ENCODE measurements around the gene SCFD2.

SCFD2 gene

GRCh38 chr4:53098681-53099121 is 267.2 kb downstream of the SCFD2 start:
- TF ChIP-seq CTCF (IDR thresholded peaks at IDR 0.05), result no peak
- Mint-ChIP-seq H3K4me1 (no peaks in the 10 kb centered on the region), H3K9me3 (peaks cover 21% of the 10 kb centered on the region), H3K27me3 (ENCODE audit: low read depth, poor library complexity) (no peaks in the 10 kb centered on the region), H3K4me3 (no peak overlapping the region), H3K27ac (no peak overlapping the region), H3K36me3 (ENCODE audit: low read depth) (peaks cover 11% of the 10 kb centered on the region)
- DNase-seq, result no peak

- peaks cover 16% of the 10 kb centered on the region for H3K9me3 Mint-ChIP-seq
These were observed 271.8 kb downstream of the SCFD2 start for GRCh38 chr4:53094040-53094439.

GRCh38 chr4:53089936-53090729 is 275.7 kb downstream of the SCFD2 start:
- Mint-ChIP-seq H3K4me3 (no peak overlapping the region), H3K27me3 (ENCODE audit: low read depth, poor library complexity) (no peaks in the 10 kb centered on the region), H3K9me3 (peaks cover 18% of the 10 kb centered on the region), H3K36me3 (ENCODE audit: low read depth) (peaks cover 6% of the 10 kb centered on the region), H3K27ac (no peak overlapping the region), H3K4me1 (no peaks in the 10 kb centered on the region)
- DNase-seq, result no peak
- TF ChIP-seq CTCF (IDR thresholded peaks at IDR 0.05), result no peak

More at GRCh38 chr4:53094040-53094439, 271.8 kb downstream of the SCFD2 start:
- Mint-ChIP-seq H3K4me1 (no peaks in the 10 kb centered on the region), H3K4me3 (no peak overlapping the region), H3K27me3 (ENCODE audit: low read depth, poor library complexity) (no peaks in the 10 kb centered on the region), H3K27ac (no peak overlapping the region), H3K36me3 (ENCODE audit: low read depth) (peaks cover 7% of the 10 kb centered on the region)
- no peak for DNase-seq
- TF ChIP-seq CTCF (IDR thresholded peaks at IDR 0.05), result no peak

GRCh38 chr4:53088152-53088551 is 277.7 kb downstream of the SCFD2 start:
- Mint-ChIP-seq H3K27ac (no peak overlapping the region), H3K36me3 (ENCODE audit: low read depth) (peaks cover 16% of the 10 kb centered on the region), H3K27me3 (ENCODE audit: low read depth, poor library complexity) (peaks cover 8% of the 10 kb centered on the region), H3K4me3 (no peak overlapping the region), H3K9me3 (peaks cover 38% of the 10 kb centered on the region), H3K4me1 (no peaks in the 10 kb centered on the region)
- DNase-seq, result no peak
- TF ChIP-seq CTCF (IDR thresholded peaks at IDR 0.05), result no peak

GRCh38 chr4:53076374-53076958 is 289.4 kb downstream of the SCFD2 start:
- no peak for TF ChIP-seq CTCF (IDR thresholded peaks at IDR 0.05)
- Mint-ChIP-seq H3K4me3 (no peak overlapping the region), H3K9me3 (no peaks in the 10 kb centered on the region), H3K27ac (peak overlapping the region; percentile 58), H3K36me3 (ENCODE audit: low read depth) (no peaks in the 10 kb centered on the region), H3K4me1 (peaks cover 6% of the 10 kb centered on the region), H3K27me3 (ENCODE audit: low read depth, poor library complexity) (no peaks in the 10 kb centered on the region)
- DNase-seq, result no peak

Data from nephron progenitor cell (in vitro differentiated cells).